Measurements from ENCODE around the gene SIGLEC11.

DNA sequence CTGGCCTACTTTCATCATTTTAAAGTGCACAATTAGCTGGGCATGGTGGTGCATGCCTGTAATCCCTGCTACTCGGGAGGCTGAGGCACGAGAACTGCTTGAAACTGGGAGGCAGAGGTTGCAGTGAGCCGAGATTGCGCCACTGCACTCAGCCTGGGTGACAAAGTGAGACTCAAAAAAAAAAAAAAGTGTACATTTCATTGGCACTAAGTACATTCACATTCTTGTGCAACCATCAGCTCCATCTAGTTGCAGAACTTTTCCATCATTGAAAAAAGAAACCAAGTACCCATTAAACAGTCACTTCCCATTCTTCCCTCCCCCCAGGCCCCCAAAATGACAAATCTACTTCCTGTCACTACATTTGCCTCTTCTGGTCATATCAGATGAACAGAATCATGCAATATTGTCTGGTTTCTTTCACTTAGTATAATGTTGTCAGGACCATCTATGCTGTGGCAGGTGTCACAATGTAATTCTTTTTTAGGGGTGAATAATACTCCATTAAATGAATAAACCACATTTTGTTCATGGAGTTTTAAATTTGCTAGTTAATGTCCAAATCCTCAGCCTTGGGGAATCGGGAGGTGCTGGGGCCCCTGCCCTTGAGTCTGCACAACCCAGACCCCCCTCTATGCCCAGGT is 7.4 kb upstream of the SIGLEC11 start:
- TF ChIP-seq CTCF (IDR thresholded peaks at IDR 0.05) (no peak), POLR2AphosphoS5 (IDR thresholded peaks at IDR 0.05) (no peak), POLR2A (IDR thresholded peaks at IDR 0.05) (no peak)
